ENCODE data around the gene KRTAP5-4.
"Not testable (repeated sequence)": the region's sequence is repeated elsewhere in the genome, so short reads cannot be mapped to it uniquely, and the experiment has no call there.

Gene KRTAP5-4

GRCh38 chr11:1636291-1636950, 14.5 kb upstream of the KRTAP5-4 start:
- no peak for DNase-seq

GRCh38 chr11:1633864-1634263, 11.9 kb upstream of the KRTAP5-4 start:
- no peak for DNase-seq

- no peak for DNase-seq
Observed at GRCh38 chr11:1632053-1632714, 10.2 kb upstream of the KRTAP5-4 start.

GRCh38 chr11:1631066-1631568, 9.2 kb upstream of the KRTAP5-4 start:
- no peak for DNase-seq

GRCh38 chr11:1630271-1630670, 8.3 kb upstream of the KRTAP5-4 start:
- DNase-seq: no peak

- no peak for DNase-seq
Observed at GRCh38 chr11:1629326-1630185, 7.6 kb upstream of the KRTAP5-4 start, which contains the start of gene KRTAP5-5. TSS of gene KRTAP5-5 (plus strand) at chr11:1629775. CDS start at chr11:1629841, 66 bp downstream.

GRCh38 chr11:1628506-1629325, 6.8 kb upstream of the KRTAP5-4 start:
- DNase-seq: peak; percentile 14

GRCh38 chr11:1625541-1625940, 3.6 kb upstream of the KRTAP5-4 start:
- DNase-seq: no peak

- no peak for DNase-seq
Observed at GRCh38 chr11:1624621-1625020, 2.7 kb upstream of the KRTAP5-4 start.

GRCh38 chr11:1623716-1624115, 1.8 kb upstream of the KRTAP5-4 start:
- no peak for DNase-seq

GRCh38 chr11:1619449-1619848, 2.5 kb downstream of the KRTAP5-4 start:
- peak; percentile 8 for DNase-seq

- peak; percentile 7 for DNase-seq
Observed at GRCh38 chr11:1618231-1618630, 3.7 kb downstream of the KRTAP5-4 start.

GRCh38 chr11:1608363-1608762, 13.6 kb downstream of the KRTAP5-4 start, which contains the start of gene KRTAP5-3:
TSS of gene KRTAP5-3 (minus strand) at chr11:1608463. CDS start at chr11:1608385, 78 bp downstream.
- DNase-seq: no peak

GRCh38 chr11:1607901-1608300, 14.0 kb downstream of the KRTAP5-4 start:
- not testable (repeated sequence) for DNase-seq

GRCh38 chr11:1607156-1607845, 14.6 kb downstream of the KRTAP5-4 start:
- not testable (repeated sequence) for DNase-seq

GRCh38 chr11:1605923-1606322, 16.0 kb downstream of the KRTAP5-4 start:
- DNase-seq: not testable (repeated sequence)

GRCh38 chr11:1604711-1605110, 17.2 kb downstream of the KRTAP5-4 start:
- DNase-seq: no peak

GRCh38 chr11:1604181-1604580, 17.8 kb downstream of the KRTAP5-4 start:
- no peak for DNase-seq

GRCh38 chr11:1603629-1604028, 18.3 kb downstream of the KRTAP5-4 start:
- DNase-seq: no peak

GRCh38 chr11:1601663-1602062, 20.3 kb downstream of the KRTAP5-4 start:
- not testable (repeated sequence) for DNase-seq

GRCh38 chr11:1600626-1601025, 21.3 kb downstream of the KRTAP5-4 start:
- no peak for DNase-seq

- peak; percentile 11 for DNase-seq
Observed at GRCh38 chr11:1598816-1599215, 23.1 kb downstream of the KRTAP5-4 start.

Data from fibroblast of skin of right biceps (primary cell).